NCI-H446 treated with DMSO at 0.1 percent for 48 hours (cell line): ENCODE results near the gene CCDC34.

Experiments used
- DNase-seq: peaks from one replicate; lab custom pipeline; 2025; lab: John Stamatoyannopoulos, UW

CCDC34 gene

GRCh38 chr11:27392278-27393114, 29.5 kb upstream of the CCDC34 start:
- DNase-seq, result no peak

- DNase-seq, result no peak
Observed at GRCh38 chr11:27391331-27392015, 28.5 kb upstream of the CCDC34 start.

GRCh38 chr11:27390318-27391295, 27.6 kb upstream of the CCDC34 start:
- no peak for DNase-seq

- no peak for DNase-seq
Observed at GRCh38 chr11:27388869-27389268, 25.9 kb upstream of the CCDC34 start.

- no peak for DNase-seq
Observed at GRCh38 chr11:27388001-27388400, 25.0 kb upstream of the CCDC34 start.

DNA sequence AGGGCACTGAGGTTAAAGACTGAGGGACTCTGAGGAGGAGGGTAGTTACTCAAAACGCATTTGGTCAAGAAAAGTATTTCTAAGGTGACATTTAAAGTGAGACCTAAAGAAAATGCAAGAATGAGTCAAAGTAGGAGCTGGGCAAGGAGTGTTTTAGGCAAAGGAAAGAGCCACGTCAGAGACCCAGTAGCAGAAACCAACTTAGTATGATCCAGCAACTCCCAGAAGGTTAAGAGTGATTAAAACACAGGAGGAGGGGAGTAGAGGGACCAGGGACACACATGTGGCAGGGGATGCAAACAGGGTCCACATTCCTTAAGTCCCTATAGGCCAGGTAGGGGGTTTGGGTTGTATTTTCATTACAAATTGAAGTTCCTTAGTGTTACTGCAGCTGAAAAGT, 24.3 kb upstream of the CCDC34 start:
- DNase-seq, result no peak

DNA sequence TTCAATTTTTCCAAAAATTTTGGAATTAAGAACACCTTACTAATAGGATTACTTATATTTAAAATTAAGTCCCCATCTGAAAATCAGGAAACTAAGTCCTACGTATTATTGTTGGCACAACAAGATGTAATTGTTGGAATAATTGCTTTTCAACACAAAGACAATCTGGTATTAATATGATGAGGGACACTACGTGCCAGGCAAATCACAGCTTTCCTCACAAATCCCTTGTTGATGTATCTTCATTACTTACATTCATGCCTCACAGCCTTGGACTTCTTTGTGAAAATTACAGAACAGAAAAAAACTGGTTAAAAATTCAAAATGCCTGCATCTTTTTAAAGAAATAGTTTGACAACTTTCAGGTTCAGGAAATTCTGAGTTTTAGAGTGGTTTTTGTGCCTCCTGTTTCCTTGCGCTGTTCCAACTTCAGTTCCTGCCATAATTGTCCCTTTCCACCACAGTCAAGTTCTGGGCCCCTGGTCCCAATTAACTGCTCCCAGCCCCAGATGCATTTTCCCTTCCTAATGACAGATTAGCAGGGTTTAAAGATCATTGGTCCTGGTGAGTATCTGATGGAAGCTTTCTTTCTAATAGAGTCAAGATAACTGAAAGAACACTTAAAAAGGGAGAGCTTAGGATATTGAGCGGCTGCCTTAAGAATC, 23.3 kb upstream of the CCDC34 start:
- no peak for DNase-seq

- DNase-seq, result peak; percentile 17
Observed at GRCh38 chr11:27385245-27385644, 22.2 kb upstream of the CCDC34 start.

DNA sequence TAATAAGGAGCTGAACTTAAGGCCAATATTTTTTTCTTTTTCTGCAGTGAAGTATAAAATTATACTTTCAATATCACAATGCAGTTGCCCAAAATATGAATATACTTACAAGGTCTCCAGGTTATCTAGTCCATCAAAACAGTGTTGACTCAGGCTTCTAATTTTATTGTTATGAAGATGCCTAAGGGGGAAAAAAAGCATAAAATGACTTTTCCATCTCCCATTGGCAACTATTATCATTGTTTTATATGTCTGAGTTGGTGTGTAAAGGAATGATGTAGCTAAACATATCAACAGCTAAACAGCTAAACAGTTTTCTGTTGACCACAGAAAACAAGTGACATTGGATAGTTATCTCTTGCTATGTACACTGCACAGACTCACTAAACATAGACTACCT, 21.2 kb upstream of the CCDC34 start:
- no peak for DNase-seq

- no peak for DNase-seq
Observed at GRCh38 chr11:27383645-27384044, 20.6 kb upstream of the CCDC34 start.

DNA sequence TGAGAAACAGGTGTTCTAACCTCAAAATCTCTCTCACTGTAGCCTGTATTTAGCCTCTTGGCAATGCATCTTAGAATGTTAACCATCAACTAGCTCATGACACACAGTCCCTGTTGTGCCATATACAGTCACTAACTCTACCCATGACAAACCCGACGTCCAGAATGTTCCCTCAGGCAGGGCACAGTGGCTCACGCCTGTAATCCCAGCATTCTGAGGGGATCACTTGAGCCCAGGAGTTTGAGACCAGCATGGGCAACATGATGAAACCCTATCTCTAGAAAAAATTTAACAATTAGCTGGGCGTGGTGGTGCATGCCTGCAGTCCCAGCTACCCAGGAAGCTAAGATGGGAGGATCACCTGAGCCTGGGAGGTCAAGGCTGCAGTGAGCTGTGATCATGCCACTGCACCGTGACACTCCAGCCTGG, 18.2 kb upstream of the CCDC34 start:
- no peak for DNase-seq

DNA sequence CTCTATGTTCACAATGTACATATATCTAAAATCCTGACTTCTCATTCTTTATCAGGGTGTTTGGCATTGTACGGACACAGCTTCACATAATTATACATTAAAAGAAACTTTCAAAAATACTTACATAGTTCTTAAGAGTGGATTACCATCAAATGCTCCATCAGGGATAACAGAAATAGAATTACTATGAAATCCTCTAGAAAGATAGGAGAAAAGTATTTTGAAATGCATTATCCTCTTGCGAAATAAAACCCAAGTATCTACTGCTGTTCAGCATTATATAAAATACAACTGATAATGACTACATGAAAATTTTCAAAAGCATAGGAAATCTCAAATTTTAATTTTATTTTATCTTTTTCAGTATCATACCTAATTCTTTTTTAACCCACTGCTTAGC, 17.8 kb upstream of the CCDC34 start:
- DNase-seq, result no peak

- no peak for DNase-seq
Observed at GRCh38 chr11:27379449-27379848, 16.4 kb upstream of the CCDC34 start.

DNA sequence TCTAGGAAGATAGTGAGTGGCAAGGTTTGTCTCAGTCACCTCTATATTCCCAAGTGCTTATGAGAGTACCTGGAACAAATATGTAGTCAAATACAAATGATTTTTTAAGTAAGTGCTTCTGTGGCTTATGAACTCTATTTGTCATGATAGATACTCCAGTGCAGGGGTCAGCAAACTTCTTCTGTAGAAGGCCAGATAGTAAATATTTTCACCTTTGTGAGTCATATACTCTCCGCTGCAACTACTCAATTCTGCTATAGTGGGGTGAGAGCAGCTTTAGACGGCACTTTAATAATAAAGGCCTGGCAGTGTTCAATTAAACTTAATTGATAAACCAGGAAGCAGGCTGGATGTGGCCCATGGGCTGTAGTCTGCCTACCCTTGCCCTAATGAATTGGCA, 12.4 kb upstream of the CCDC34 start:
- DNase-seq, result no peak

GRCh38 chr11:27373856-27374602, 11.0 kb upstream of the CCDC34 start:
- DNase-seq, result no peak

- DNase-seq, result no peak
Observed at GRCh38 chr11:27373392-27373791, 10.4 kb upstream of the CCDC34 start.

- DNase-seq, result no peak
Observed at GRCh38 chr11:27372164-27372563, 9.1 kb upstream of the CCDC34 start.

DNA sequence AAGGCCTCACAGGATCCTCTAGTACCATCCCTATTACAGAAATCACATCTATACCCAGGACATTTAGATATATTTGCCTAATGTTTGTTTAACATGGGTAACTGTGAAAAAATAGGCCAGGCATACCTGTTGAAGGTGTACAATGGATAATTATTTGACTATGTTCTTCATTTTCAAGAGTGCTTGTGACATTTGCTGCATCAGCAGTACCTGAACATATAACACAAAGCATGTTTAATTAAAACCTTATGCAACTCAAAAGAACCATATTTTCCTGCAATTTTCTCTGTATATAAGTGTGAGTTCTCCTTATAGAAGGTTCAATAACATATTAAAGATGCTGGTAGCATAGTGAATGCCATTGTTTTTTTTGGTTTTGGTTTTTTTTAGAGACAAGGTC, 8.5 kb upstream of the CCDC34 start:
- DNase-seq, result no peak

GRCh38 chr11:27370374-27370773, 7.4 kb upstream of the CCDC34 start:
- no peak for DNase-seq

- no peak for DNase-seq
Observed at GRCh38 chr11:27367881-27368280, 4.9 kb upstream of the CCDC34 start.

DNA sequence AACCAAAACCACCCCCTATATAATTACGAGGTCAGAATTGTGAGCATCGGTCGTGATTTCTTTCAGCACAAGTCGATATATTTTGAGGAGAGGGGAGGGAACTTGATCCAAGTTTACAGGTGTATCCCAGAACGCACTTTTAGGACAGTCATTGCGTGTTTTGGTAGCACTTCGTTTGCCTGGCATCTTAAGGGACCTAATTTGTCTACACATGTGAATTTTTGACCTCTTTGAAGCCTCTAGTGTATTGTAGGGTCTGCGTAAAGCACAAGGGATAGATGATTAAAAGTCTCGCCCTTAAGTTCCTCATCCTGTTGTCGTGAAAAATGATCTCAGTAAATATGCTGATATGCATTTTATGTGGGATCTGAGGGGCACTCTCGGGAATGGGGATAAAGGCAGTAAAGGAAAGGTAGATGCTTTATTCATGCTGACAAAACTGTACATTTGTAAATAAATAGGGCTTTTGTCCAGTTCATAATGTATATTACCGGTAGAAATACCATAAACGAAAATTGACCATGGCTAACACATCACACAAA, 632 bp upstream of the CCDC34 start:
- DNase-seq, result no peak
